ENCODE results near the gene SPAAR. TPM values are rescaled to one million over a fixed set of nuclear protein-coding genes. Genes with fewer than 3 reads are reported as not detected.

The SPAAR gene
- total RNA-seq, 6 experiments from 2014 or later: 0.19 to 0.34 (median 0.23) TPM; not detected in 1

GRCh38 chr9:35904338-35904737, 5.0 kb upstream of the SPAAR start:
- Mint-ChIP-seq H3K36me3 (ENCODE audit: low read depth) (no peaks in the 10 kb centered on the region), H3K27ac (no peak overlapping the region), H3K4me3 (no peak overlapping the region), H3K9me3 (no peaks in the 10 kb centered on the region), H3K4me1 (ENCODE audit: low read depth) (peaks cover 62% of the 10 kb centered on the region), H3K27me3 (ENCODE audit: insufficient read depth) (no peaks in the 10 kb centered on the region; the same call in 1 of the 2 replicates)
- TF ChIP-seq CTCF (IDR thresholded peaks at IDR 0.05): no peak
- no peak for DNase-seq

DNA sequence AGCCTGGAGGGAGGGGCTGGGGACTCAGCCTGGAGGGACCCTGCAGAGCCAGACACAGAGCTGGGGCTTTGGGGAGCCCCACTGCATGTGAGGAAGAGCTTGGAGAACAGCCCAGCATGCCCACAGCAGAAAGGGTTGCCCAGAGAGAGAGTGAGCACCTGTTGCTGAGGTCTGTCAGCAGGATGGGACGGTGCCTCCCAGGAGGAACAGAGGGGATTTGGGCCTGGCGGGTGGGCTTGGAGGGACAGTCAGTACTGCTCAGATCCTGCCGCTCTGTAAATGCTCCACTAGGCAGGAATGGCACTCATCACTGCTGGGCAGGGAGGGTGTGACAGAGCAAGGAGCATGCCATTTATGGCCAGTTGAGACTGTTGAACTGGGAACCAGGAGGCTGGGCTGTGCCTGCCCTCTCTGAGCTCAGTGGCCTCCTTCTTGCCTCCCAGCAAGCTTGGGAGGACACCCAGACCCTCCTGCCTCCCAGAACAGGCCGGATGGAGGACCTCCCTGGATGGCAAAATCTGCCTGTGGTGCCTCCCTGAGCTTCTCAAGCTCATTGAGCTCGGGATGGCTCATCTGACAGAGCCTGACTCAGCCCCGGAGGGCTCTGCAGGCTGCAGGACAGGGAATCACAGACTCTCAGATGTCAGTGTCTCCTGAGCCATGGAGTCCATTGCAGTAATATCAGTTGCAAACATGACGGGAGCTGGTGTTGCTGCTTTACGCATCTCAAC, 4.1 kb upstream of the SPAAR start:
- Mint-ChIP-seq H3K9me3 (no peaks in the 10 kb centered on the region), H3K27me3 (ENCODE audit: insufficient read depth) (no peaks in the 10 kb centered on the region; the same call in 1 of the 2 replicates), H3K27ac (peak overlapping the region; percentile 96), H3K36me3 (ENCODE audit: low read depth) (no peaks in the 10 kb centered on the region), H3K4me1 (ENCODE audit: low read depth) (peaks cover 67% of the 10 kb centered on the region), H3K4me3 (peak overlapping the region; percentile 44)
- DNase-seq: peak; percentile 76
- TF ChIP-seq CTCF (IDR thresholded peaks at IDR 0.05): no peak

DNA sequence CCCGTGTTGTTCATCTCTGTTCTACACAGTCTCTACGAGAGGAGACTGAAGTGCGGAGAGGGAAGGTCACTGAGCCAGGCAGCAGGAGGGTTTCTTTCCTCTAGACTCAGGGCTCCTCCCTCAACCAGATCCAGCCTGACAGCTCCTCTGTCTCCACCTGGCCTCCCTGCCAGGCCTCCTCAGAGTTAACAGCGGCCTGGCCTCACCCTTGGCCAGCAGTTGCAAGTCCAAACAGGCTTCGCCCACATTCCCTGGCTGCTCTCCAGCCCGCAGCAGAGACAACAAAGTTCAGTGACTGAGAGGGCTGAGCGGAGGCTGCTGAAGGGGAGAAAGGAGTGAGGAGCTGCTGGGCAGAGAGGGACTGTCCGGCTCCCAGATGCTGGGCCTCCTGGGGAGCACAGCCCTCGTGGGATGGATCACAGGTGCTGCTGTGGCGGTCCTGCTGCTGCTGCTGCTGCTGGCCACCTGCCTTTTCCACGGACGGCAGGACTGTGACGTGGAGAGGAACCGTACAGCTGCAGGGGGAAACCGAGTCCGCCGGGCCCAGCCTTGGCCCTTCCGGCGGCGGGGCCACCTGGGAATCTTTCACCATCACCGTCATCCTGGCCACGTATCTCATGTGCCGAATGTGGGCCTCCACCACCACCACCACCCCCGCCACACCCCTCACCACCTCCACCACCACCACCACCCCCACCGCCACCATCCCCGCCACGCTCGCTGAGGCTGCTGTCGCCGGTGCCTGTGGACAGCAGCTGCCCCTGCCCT, 3.2 kb upstream of the SPAAR start, which contains the start of gene HRCT1:
HRCT1 (plus strand) TSS at position 291 of the 768 bp plus-strand sequence; CDS start at position 377, 86 bp downstream.
- peaks cover 75% of the 10 kb centered on the region for H3K4me1 Mint-ChIP-seq (ENCODE audit: low read depth)

GRCh38 chr9:35906923-35907699, 2.2 kb upstream of the SPAAR start:
- Mint-ChIP-seq H3K4me1 (ENCODE audit: low read depth) (peaks cover 79% of the 10 kb centered on the region), H3K36me3 (ENCODE audit: low read depth) (no peaks in the 10 kb centered on the region), H3K27ac (peak overlapping the region; percentile 96), H3K27me3 (ENCODE audit: insufficient read depth) (peaks cover 2% of the 10 kb centered on the region), H3K4me3 (peak overlapping the region; percentile 76), H3K9me3 (no peaks in the 10 kb centered on the region)
- TF ChIP-seq CTCF (IDR thresholded peaks at IDR 0.05): no peak
- DNase-seq: peak; percentile 70

More for the DNA sequence above, 3.2 kb upstream of the SPAAR start, which contains the start of gene HRCT1:
- Mint-ChIP-seq H3K9me3 (no peaks in the 10 kb centered on the region), H3K36me3 (ENCODE audit: low read depth) (no peaks in the 10 kb centered on the region), H3K27ac (peak within 1 kb of the TSS; percentile 96), H3K27me3 (ENCODE audit: insufficient read depth) (peaks cover 2% of the 10 kb centered on the region), H3K4me3 (peak within 1 kb of the TSS; percentile 76)
- peak; percentile 94 for DNase-seq
- no peak for TF ChIP-seq CTCF (IDR thresholded peaks at IDR 0.05)
